GM19043 (cell line): ENCODE results near the gene CAV3.

Experiments used
- ATAC-seq: cut with Tn5 transposase; IDR thresholded peaks from one replicate; pipeline ENCODE4 v1.9.1; 2021; ENCODE audit warnings: low read depth; ENCODE audit not compliant: unreplicated experiment

CAV3 gene

GRCh38 chr3:8780279-8780678, 46.7 kb downstream of the CAV3 start:
- no peak for ATAC-seq

- ATAC-seq: no peak
These were observed 51.3 kb downstream of the CAV3 start for GRCh38 chr3:8784676-8785435.

- no peak for ATAC-seq
These were observed 56.9 kb downstream of the CAV3 start for GRCh38 chr3:8790529-8790928.

- ATAC-seq: no peak
These were observed 59.6 kb downstream of the CAV3 start for GRCh38 chr3:8793242-8793641.

- no peak for ATAC-seq
These were observed 60.6 kb downstream of the CAV3 start for GRCh38 chr3:8794247-8794646.
